ENCODE results near the gene SIAE.

Gene SIAE

DNA sequence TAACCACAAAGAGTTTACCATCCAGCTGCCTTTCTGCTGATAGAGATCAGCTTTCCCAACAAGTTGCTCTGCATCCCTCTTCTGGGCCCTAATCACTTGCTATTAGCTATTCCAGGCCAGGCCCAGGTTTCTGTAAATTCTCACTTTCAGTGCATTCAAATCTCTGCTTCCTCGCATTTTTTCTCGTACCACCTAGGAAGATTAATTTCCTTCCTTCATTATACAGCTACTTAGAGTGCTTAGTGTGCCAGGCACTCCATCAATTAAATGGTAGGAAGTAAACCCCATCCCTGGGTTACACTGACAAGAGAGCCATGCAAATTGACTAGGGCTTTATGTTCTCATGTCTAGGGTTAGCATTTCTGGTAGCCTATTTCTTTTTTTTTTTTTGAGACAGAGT lies 9.7 kb downstream of the SIAE start:
- DNase-seq, result no peak

DNA sequence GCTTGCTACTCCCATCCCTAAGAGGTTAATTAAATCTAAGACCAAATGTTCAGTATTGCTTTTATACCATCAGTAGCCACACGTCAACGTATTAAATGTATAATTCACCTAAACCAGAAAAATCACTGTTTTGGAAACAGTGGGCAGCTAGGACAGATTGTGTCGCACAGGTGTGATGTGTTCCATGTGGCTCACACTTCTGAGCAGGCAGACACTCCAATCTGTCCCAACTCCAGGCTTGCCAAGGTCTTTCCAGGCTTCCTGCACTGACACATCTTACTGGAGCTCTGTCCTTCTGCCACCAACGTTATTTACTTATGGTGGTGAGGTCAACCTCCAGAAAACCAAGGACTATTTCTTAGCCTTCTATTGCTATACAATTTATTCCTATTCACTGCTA lies 11.4 kb downstream of the SIAE start:
- no peak for DNase-seq

DNA sequence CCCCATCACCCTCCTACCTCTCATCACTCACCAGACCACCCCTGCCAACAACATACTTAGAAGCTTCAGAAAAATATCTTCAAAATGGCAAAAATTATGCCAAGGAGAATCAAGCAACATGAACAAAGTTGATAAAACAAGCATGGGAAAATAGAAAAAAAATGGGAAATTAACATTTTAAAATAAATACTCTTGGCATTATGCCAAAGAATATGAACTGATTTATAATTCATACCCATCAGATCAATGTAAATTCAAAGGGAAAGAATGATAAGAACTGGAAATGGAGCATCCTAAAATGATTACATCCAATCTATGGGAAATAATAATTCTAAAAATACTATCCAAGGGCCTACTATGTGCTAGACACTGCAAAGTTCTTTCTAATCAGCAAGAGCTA lies 12.0 kb downstream of the SIAE start:
- DNase-seq, result no peak

DNA sequence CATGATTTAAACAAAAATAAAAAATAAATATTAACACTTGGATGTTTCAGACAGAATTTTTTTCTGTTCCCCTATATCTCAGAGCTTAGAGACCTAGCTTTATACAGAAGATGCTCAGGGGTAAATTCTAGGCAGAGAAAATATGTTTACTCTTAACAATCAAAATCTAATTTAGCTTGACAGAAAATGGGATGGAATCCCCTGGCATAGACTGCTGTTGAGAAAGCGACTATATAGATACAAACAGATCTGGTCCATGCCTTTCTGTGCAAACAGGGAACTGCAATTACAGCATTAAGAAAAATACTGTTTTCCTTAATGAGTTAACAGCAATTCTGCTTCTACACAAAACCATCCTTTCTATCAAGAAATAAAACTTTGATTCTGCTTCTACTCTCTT lies 14.6 kb downstream of the SIAE start:
- no peak for DNase-seq

DNA sequence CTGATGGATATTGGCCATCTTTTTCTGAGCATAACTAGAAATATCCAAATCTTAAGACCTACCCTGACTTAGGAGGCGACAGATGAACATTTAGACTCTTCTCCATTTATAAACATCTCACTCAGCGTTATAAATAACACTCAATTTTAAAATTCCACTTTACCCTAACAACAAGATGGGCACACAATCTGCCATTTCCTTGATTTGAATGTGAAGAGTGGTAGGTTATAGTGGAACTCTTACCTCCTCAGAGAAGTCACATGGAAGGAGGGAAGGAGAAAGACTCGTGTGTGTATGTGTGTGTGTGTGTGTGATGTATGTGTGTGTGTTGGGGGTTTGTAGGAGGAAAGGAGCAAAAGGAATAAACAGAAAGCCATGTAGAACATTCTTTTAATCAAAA lies 15.0 kb downstream of the SIAE start:
- no peak for DNase-seq

DNA sequence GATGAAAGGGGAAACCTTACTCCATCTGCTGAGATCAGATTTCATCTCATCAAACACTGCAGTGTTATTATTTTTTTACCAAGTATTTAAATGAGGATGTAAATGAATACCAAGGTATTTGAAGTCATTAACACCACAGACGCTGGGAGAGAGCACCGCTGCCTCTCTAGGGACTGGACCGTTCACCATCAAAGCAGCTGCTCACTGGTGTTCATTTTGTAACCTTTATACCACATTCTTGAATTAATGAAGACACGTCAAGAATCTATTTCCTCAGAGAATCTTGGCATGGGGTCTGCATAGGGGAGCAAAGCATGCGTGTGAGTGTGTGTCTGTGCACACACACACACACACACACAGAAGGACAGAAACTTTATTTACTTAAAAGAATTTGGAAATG lies 15.6 kb downstream of the SIAE start:
- DNase-seq, result no peak

DNA sequence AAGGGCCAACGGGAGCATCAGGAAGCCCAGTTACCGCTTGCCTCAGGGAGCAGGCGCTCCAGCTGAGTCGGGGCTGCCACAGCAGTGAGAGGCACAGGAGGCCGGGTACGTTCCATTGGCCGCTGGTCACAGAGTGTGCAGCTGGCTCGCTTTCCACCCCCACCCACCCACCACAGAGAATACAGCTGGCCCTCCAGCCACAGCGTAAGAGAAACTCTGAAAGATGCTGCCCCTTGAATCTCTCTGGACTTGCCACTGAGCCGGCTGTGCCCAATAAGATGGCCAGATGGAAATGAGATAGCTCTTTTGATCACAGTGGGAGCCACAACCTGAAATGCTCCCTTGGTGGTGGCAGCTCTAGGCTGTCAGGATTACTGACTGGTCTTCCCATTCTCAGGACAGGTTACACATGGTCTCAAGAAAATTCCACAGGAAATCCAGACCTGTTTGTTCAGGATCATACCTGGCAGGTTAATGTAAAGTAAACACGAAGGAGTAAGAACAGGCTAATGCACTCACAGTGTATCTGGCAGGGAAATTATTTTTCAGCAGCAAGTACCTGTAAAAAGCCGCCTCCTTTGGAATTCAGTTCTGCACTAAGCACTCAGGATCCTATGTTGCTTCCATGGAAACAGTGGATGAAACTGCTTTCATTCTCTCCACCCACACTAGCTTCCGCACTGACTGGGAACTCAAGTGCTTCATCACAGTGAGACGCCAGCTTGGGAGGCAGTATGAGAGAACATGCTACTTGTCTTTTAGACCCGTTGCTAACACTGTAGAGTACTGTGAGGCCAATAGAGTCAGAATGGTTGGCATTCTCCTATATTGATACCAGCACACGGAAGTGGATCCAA lies 16.5 kb downstream of the SIAE start:
- DNase-seq, result no peak

DNA sequence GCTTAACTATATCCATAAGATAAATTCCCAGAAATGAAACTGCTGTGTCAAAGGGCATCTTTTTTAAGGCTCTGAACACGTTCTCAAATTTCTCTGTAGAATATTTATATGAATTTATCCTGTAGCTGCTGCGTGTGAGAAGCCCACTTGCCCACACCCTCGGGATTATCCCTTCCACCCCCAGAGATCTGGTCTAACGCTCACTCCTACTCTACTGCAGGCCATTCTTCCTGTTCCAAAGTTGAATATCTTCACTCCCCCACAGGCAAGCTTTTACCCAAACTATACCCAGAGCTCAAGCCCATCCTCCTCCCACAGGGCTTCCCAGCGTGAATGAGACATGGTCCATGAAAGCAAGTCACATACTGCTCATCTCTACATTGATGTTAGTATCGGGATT lies 24.9 kb downstream of the SIAE start:
- DNase-seq, result no peak

DNA sequence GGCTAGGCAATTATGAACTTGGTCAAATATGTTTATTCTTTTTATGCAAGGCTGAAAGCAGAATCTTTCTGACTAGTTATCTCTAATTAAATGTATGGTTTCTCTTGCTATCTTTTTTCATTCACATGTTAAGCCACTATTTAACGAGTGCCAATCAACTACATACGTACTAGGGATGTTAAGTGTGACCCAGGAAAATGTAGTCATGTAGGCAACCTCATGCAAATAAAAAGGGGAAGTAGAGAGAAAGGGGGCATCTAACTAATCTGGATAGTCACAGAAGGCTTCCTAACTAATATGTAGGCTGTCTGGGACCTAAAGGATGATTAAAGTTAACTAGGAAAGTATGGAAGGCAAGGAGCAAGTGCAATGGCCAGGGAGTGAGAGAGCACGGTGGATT lies 27.4 kb downstream of the SIAE start:
- DNase-seq, result no peak

DNA sequence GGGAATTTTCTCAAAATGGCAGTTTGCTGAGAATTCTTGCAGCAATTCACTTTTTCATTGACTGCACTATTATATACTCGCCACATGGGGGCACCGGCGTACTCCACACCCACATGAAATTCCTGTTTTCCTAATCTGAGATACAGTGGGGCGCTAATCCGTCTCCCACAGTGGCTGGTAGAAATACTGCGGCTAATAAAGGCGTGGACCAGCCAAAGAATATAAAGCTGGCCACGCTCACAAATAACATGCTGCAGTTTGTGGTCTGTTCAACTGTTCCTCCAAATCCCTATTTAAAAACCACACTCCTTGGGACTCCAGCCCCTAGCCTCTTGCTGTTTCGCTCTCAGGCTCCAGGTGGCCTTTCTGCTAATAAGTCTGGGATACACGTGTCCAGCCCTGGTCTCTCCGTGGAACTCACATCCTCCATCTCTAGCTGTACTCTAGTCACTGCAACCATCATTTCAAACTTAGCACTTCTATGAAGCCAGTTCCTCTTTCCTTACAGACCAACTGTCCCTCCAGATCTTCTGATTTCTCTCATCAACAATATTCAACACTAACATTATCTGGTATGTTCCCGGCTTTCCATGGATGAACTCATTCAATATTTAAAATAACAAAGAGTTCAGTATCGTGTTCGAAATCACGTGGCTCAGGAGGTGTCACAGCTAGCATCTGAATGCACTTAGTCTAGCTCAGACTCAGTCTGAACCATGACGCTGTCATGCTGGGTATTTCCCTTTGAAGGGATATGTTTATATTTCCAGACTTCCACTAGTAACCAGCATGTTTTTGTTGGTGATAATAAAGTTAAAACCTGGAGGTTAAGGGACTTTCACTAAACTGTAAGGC lies 28.9 kb downstream of the SIAE start:
- no peak for DNase-seq

DNA sequence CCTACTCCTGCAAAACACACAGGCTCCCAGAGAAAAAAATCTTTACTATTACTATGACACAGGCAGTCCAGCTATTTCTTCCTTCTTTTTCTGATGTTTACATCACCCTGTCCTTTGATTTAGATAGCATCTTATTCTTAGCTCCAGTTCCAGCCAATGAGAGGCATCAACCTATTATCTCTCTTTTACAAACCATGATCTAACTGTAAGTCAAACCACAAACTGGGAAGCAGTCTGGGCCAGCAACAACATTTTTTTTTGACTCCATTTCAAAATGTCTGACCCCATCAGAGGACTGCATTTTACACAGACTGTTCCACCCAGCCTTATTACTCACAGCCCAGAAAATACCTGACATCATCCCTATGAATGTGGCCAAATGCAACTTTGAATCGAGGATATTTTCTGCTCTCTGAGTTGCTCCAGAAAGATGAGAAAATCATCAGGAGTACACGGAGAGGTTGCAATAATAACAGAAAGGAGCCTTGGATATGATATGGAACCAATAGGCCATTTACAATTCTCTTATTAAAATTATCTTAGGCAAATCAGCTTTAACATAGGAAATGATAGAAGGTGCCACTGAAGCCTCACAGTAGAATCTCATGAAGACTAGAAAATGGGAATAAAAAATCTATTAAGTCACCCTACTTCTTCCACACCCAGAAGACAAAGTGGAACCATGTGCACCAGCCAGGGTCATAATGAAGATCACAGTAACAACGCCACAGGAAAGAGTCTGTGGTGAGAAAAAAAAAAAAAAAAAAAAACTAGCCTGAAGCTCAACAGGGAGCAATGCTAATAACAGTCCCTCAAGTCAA lies 29.7 kb downstream of the SIAE start:
- DNase-seq, result no peak

DNA sequence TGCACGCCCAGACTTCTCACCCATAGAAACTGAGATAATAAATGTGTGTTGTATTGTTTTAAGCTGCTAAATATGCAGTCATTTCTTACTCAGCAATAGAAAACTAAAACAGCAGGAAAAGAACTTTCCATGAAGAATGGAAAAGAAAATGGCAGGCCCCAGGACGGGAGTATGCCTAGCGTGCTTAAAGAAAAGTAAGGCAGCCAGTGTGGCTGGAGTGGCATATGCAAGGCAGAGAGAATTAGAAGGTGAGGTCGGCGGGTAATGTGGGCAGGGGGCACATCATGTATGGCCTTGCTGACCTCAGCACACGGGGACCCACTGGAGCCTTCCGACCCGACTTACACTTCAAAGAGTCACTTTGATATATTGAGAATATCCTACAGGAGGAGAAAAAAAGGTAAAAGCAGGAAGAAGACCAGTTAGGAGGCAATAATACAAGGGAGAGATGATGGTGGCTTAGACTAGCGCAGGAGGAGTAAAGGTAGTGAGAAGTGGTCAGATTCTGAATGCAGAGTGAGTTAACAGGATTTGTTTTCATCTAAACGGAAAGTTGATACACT lies 30.4 kb downstream of the SIAE start:
- no peak for DNase-seq

DNA sequence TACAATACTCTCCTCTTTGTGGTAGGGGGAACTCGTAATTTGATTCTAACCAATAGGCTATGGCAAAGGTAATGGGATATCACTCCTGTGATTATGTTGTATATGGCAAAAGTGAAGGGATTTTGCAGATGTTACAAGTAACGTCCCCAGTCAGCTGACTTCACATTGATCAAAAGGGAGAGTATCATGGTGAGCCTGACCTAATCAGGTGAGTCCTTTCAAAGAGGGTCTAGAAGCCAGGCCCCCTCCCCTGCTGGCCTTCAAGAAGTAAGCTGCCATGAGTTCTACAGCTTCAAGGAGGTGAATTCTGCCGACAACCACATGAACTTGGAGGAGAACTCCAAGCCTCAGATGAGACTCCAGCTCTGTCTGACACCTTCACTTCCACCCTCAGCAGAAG lies 30.9 kb downstream of the SIAE start:
- DNase-seq, result no peak

DNA sequence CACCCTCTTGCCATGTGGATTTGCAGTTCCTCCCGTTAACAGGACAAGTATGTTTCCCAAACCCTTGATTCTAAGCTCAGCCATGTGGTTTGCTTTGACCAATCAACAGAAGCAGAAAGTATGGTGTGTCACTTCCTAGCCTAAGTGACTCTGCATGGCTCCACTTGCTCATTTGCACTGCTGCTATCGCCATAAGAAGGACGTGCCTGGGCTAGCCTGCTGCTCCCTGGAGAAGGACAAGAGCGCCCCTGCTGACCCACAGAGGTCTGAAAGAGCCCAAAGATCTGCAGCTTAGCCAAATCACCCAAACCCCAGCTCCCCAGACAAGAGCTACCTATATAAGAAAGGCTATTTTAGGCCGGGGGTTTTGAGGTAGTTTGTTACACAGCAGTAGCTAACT lies 32.9 kb downstream of the SIAE start:
- DNase-seq, result no peak

DNA sequence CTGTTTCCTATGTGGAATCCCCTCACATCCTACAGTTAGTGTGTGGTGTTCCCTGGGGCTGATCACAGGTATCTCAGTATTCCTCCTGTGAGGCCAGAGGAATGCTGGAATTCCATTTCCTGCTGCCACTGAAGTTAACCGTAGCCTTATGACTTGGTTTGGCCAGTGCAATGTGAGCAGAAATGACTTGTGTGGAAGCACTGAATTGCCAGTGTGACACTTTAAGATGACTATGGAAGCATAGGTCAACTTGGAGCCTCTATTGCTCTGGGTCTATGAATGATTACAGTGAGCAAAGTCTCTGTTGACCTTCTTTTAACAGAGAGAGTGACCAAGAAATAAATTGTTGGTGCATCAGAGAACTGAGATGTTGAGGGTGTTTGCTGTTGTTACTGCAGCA lies 34.4 kb downstream of the SIAE start:
- no peak for DNase-seq

DNA sequence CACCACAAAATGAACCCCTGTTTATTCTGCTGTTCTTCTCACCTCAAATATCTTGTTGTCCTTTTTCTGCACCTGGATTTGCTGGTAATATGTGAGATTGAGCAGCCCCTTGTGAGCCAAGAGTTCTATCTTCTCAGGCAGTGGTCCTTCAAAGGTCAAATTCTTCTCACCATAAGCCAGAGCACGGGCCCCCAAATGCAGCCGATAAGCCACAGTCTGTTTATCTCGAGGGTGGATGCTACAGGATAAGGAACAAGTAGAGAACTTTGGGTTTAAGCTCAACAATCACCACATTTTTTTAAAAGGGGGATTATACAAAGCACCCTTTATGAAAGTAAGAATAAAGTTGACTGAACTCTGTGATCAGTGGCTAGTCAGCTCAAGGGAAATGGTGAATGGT lies 35.0 kb downstream of the SIAE start:
- DNase-seq, result no peak

DNA sequence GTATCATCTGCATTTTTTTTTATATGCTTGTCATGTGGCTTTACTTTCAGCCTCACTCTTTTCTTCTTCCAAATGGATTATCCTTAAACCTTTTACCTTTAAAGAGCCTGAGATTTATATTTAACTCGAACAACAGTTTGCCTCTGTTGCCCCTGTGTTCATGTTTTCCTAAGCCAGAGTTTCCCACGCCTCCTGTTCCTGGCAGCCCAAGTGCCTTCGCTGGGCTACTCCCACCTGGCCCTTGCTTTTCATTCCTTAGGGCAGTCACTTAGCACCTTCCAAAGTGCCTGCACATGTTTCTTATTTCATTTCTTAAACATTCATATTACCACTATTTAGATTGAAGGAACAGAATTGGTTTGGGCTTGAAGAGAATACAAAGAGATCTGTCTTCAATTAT lies 37.6 kb downstream of the SIAE start:
- no peak for DNase-seq

DNA sequence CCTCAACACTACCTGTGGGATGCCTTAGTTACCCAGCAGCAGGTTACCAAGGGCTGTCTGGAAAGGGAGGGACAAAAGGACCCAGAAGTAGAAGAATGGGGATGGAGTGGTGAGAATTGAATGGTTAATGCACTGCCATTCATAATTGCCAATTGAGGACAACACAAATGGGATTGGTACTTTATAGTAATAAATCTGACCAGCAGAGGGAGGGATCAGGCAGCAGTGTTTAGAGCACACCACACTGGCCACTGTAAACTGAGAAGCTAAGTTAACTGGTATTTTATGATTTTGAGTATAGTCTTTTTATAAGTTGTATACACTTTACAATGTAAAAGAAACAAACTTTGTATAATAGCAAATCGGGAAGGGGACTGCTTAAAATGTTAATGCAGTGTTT lies 40.2 kb downstream of the SIAE start:
- DNase-seq, result no peak

DNA sequence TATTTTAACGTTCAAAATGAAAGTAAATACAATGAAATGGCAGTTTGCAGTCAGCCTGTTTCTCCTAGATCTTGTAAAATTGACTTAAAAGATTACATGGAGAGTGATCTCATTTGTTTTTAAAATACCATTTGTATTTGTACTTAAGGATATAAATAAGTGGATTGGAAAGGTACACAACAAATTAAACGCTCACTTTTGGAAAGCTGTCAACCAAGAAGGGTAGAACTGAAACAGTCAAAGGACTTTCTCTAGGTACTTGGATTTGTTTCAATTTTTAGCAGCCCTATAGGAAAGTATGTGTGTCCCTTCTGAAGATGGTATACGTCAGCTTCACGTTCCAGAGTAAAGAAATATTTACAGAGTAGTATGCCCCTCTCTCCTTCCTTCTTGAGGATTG lies 43.6 kb downstream of the SIAE start:
- no peak for DNase-seq

DNA sequence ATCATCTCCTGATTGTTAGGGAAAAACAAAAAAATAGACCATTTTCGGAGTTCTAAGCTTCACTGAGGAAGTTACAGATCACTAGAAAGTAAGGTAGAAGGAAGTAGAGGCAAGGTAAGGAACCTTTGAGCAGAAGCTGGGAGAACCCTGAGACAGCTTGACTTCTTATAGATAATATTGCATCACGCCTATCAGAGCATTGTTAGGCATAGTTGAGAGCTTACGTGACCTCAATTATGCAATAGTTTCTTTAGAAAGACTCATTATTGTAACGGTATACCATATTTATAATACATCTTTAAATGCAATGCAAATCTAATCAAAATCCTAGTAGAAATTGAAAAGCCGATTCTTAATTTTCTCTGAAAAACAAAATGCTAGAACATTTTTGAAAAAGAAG lies 46.0 kb downstream of the SIAE start:
- no peak for DNase-seq

DNA sequence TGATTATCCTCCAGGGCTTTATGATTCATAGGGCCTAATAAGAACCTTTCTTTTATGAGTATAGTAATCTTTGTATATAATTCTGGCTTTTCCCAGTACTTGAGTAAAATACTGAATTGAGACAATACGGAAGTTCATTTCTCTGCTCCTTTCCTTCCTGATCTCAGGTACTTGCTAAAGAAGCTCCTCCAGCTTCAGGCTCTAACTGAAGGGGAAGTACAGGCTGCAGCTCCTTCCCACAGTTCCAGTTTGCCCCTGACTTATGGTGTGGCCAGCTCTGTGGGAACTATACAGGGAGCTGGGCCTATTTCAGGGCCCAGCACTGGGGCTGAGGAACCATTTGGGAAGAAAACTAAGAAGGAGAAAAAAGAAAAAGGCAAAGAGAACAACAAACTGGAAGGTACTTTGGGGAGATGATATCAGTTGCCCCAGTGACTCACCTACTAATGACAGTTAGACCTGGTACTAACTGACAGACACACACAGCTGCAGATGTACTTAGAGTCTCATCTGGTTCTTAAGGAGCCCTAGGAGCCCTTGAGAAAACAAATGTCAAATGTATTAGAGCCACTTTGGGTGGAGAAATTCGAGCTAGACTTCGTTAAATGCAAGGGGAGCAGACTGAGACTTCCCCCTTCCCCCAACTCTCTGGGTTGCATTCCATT lies 47.9 kb downstream of the SIAE start:
- no peak for DNase-seq

DNA sequence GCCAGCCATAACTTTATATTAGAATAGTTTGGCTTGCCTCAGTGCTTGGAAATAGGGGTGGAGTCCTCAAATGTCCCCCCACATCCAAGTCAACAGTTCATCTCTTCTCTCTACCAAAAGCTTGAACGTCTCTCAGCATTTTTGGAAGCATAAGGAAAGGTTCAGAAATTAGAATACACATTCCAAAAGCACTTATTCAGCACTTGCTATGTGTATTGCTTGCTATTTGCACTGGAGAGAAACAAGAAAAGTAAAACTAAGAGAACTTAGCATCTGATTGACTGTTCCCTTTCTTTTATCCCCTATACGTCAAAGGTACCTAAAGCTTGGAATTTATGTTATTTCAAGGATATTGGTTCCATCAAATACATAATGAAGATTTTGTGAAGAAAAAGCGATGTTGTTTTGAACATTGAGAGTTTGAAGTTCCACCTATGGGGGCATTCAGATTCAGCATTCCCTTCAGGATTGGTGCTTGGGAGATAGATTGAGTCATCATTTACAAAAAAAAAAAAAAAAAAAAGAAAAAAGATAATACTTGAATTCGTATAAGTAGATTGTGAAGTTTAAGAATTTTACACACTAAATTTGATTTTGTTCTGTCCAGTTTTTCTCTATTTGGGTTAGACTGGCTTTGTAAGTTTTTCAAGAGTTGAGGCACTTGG lies 49.5 kb downstream of the SIAE start:
- DNase-seq, result no peak
